Transverse colon (tissue), 4 donors: ENCODE results near the gene ITIH4.

ENCODE experiments used
- POLR2AphosphoS5 ChIP-seq, 3 donors: sonication (generic); formaldehyde crosslinking; IDR thresholded peaks; one replicate each; pipeline ENCODE4 v1.6.1; 2016; ENCODE audit warnings: antibody characterized with exemption in 3 of 3
- TF ChIP-seq, protein P1 (sequence below), 5 experiments: fragments of 200-600 bp in 3 of 5; fragments of 450-650 bp in 2 of 5; sonication (generic) in 3 of 5; IDR thresholded peaks; 1 replicate in 2 of 5; 2 replicates in 3 of 5; pipeline ENCODE4 v1.5.1; 2016 to 2017; ENCODE audit warnings: antibody characterized with exemption in 5 of 5, inconsistent platforms in 3 of 5, mild to moderate bottlenecking in 2 of 5, moderate library complexity in 1 of 5

DNA sequence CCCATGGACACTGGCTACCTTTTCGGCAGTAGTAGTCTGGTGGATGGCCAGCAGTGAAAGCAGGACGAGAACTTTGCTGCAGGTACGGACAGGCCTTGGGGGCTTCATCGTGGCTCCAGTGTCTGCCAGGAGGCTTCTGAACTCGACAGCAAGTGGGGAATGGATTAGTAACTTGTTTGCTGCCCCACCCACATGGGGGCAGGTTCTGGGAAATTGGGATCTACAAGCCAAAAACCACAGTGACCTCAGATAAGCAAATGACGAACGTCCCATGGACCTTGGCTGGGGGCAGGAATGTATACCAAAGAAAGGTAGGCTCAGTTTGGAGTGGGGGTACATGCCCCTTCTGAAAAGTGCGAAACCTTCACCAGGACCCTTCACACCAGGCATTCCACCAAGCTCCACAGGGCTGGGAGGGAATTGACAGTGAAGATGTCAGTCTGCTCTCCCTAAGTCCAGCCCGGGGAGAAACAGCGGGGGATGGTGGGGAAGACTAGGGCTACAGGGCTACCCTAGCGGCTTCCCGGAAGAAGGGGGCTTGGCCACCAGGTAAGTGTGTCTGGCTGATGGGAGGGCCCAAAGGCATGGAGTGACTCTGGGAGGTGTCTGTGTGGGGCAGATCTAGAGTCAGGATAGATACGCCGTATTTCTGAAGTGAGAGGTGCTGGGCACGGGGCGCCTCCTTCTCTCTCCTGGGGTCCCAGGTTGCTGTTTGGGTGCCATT is at the start of gene ITIH4:
- TF ChIP-seq, protein P1, sequence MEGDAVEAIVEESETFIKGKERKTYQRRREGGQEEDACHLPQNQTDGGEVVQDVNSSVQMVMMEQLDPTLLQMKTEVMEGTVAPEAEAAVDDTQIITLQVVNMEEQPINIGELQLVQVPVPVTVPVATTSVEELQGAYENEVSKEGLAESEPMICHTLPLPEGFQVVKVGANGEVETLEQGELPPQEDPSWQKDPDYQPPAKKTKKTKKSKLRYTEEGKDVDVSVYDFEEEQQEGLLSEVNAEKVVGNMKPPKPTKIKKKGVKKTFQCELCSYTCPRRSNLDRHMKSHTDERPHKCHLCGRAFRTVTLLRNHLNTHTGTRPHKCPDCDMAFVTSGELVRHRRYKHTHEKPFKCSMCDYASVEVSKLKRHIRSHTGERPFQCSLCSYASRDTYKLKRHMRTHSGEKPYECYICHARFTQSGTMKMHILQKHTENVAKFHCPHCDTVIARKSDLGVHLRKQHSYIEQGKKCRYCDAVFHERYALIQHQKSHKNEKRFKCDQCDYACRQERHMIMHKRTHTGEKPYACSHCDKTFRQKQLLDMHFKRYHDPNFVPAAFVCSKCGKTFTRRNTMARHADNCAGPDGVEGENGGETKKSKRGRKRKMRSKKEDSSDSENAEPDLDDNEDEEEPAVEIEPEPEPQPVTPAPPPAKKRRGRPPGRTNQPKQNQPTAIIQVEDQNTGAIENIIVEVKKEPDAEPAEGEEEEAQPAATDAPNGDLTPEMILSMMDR (IDR thresholded peaks at IDR 0.05), result no peak
- TF ChIP-seq POLR2AphosphoS5 (IDR thresholded peaks at IDR 0.05), result no peak
